Measurements from ENCODE around the gene RAPGEF5.

Gene RAPGEF5

DNA sequence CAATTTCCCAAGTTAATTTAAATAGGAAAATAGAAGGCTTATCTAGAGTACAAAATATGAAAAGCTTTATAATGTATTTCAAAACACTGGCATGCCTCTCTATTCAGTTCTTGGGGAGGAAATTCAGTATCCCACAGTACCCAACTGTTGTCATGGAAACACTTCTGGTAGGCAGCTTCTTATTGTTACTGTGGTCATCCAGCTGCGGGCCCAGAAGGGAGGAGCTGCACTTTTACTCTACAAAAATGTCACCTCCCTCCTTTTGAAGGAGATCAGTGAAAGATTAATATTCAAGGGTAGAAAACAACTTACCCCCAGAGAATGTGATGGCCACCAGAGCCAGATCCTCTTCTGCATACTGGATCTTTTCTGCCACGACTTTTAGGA is 202.8 kb downstream of the RAPGEF5 start:
- no peak overlapping the region for H3K4me3 ChIP-seq
- peaks cover 29 to 55% (median 43%) of the 10 kb centered on the region in 3 donors for H3K36me3 ChIP-seq
- H3K4me1 ChIP-seq, result no peaks in the 10 kb centered on the region
- H3K9me3 ChIP-seq, result no peaks in the 10 kb centered on the region
- intact Hi-C loops (cut with DNase I; ENCODE audit: low total_unique reads), result no loop called here
- no peak overlapping the region for H3K27ac ChIP-seq
- H3K27me3 ChIP-seq, result no peaks in the 10 kb centered on the region
- TF ChIP-seq CTCF (IDR thresholded peaks at IDR 0.05), result no peak
- no peak for DNase-seq

- intact Hi-C loops (cut with DNase I; ENCODE audit: low total_unique reads), result no loop called here
- TF ChIP-seq CTCF (IDR thresholded peaks at IDR 0.05), result no peak
- Histone ChIP-seq H3K27me3 (no peaks in the 10 kb centered on the region), H3K4me1 (no peaks in the 10 kb centered on the region), H3K36me3 (peaks cover 29 to 61% (median 45%) of the 10 kb centered on the region in 3 donors), H3K4me3 (no peak overlapping the region), H3K9me3 (no peaks in the 10 kb centered on the region), H3K27ac (no peak overlapping the region)
- DNase-seq, result no peak
Observed at GRCh38 chr7:22153432-22154142, 203.4 kb downstream of the RAPGEF5 start.

DNA sequence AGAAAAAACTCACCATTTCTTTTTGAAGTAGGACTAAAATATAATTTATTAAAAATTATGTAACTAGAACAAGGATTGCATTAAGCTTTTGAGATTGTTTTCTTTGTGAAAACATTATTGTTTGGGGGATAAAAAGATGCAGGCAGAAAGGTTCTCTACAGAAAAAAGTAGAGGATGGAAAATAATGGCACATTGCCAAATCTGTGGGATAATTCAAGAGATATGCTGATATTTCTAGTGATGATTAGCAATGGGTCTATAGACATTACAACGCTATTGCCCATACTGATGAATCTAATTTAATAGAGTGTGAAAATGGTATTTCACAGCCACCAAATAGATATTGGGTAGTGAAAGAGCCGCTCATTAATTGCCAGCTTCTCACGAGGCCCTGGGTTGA is 204.3 kb downstream of the RAPGEF5 start:
- Histone ChIP-seq H3K27me3 (no peaks in the 10 kb centered on the region), H3K4me3 (no peak overlapping the region), H3K9me3 (no peaks in the 10 kb centered on the region), H3K27ac (no peak overlapping the region), H3K36me3 (peaks cover 24 to 62% (median 42%) of the 10 kb centered on the region in 3 donors), H3K4me1 (peaks cover 0 to 5% (median 0%) of the 10 kb centered on the region in 4 donors)
- no peak for DNase-seq
- intact Hi-C loops (cut with DNase I; ENCODE audit: low total_unique reads), result no loop called here
- no peak for TF ChIP-seq CTCF (IDR thresholded peaks at IDR 0.05)

DNA sequence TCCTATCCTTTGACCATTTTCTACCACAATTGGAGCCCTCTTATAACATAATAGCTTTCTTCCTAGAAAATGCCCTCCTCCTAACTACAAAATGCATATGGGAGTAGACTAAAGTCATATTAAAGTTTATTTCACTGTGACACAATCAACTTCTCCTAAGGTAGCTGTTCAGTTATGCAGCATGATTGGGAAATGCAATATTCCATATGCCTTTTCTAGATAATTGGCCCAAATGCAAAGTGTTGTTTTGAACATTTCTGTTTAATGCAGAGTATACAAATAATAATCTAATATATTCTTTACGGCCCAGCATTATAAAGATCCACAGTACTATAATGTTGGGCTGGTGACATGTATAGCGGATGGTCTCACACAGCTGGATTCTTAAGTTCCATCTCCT is 205.1 kb downstream of the RAPGEF5 start:
- H3K4me3 ChIP-seq, result no peak overlapping the region
- no peaks in the 10 kb centered on the region for H3K27me3 ChIP-seq
- no peak overlapping the region for H3K27ac ChIP-seq
- peaks cover 21 to 54% (median 41%) of the 10 kb centered on the region in 3 donors for H3K36me3 ChIP-seq
- intact Hi-C loops (cut with DNase I; ENCODE audit: low total_unique reads), result no loop called here
- DNase-seq, result no peak
- no peaks in the 10 kb centered on the region for H3K9me3 ChIP-seq
- TF ChIP-seq CTCF (IDR thresholded peaks at IDR 0.05), result no peak
- peaks cover 0 to 13% (median 0%) of the 10 kb centered on the region in 4 donors for H3K4me1 ChIP-seq

DNA sequence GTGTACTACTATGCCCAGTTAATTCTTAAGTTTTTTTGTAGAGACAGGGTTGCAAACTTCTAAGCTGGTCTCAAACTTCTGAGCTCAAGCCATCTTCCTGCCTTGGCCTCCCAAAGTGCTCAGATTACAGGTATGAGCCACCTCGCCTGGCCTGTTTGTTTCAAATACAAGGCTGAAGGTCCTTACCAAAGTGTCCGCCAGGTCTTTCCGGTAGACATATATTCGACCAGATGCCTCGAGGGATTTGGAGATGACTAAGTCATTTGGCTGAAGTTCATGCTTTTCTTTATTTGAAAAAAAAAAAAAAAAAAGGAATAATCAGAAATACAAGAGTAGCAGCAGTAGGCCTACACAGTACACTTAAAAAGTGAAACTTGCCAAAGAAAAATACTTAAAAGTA is 206.7 kb downstream of the RAPGEF5 start:
- no peak for DNase-seq
- peaks cover 7 to 46% (median 30%) of the 10 kb centered on the region in 3 donors for H3K36me3 ChIP-seq
- no peaks in the 10 kb centered on the region for H3K27me3 ChIP-seq
- intact Hi-C loops (cut with DNase I; ENCODE audit: low total_unique reads), result no loop called here
- peaks cover 0 to 18% (median 0%) of the 10 kb centered on the region in 4 donors for H3K4me1 ChIP-seq
- no peaks in the 10 kb centered on the region for H3K9me3 ChIP-seq
- H3K4me3 ChIP-seq, result no peak overlapping the region
- TF ChIP-seq CTCF (IDR thresholded peaks at IDR 0.05), result no peak
- H3K27ac ChIP-seq, result no peak overlapping the region

All from tibial artery (tissue), 4 donors.